Loucy (cell line): ENCODE results near the gene TIAM2.

ENCODE experiments used
- EZH2phosphoT487 ChIP-seq: fragments of 200-600 bp; IDR thresholded peaks from 2 replicates; pipeline ENCODE4 v1.6.1; 2018; ENCODE audit warnings: antibody characterized with exemption, mild to moderate bottlenecking, moderate library complexity, borderline replicate concordance
- TF ChIP-seq, protein P1 (sequence below): fragments of 200-600 bp; sonication (generic); conservative IDR thresholded peaks from 2 replicates; pipeline ENCODE4 v1.5.1; 2014; ENCODE audit warnings: mild to moderate bottlenecking, antibody characterized with exemption, low read length

DNA sequence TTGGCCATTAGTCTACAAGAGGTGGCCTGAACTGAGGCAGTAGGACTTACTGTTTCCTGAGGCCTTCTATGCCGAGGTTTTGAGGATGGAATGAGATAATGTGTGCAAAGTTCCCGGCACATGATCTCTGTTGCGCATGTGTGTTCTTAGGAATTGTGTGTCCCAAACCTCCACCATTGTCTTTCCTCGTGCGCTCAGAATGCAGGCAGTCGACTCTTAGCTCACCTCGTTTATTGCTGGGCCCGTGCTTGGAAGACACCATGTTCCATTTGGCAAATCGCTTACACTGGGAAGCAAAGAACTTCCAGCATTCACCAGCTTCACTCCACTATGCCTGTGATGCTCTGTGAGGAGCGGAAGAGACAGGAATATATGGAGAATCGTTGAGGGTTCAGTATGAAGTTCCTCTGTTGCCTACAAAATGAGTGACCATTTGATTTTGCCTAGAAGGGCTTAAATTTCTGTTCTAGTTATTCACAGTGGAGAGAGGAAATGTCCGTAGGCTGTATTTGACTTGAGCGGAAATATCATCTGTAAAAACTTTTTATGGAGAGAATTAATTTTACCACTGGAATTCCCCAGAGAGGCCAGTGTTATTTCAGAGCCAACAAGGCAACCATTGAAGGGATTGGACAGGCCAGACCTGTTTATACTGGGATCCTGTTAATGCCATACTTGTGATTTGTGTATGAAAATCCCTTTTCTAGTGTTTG is 193.0 kb downstream of the TIAM2 start:
- TF ChIP-seq, protein P1, sequence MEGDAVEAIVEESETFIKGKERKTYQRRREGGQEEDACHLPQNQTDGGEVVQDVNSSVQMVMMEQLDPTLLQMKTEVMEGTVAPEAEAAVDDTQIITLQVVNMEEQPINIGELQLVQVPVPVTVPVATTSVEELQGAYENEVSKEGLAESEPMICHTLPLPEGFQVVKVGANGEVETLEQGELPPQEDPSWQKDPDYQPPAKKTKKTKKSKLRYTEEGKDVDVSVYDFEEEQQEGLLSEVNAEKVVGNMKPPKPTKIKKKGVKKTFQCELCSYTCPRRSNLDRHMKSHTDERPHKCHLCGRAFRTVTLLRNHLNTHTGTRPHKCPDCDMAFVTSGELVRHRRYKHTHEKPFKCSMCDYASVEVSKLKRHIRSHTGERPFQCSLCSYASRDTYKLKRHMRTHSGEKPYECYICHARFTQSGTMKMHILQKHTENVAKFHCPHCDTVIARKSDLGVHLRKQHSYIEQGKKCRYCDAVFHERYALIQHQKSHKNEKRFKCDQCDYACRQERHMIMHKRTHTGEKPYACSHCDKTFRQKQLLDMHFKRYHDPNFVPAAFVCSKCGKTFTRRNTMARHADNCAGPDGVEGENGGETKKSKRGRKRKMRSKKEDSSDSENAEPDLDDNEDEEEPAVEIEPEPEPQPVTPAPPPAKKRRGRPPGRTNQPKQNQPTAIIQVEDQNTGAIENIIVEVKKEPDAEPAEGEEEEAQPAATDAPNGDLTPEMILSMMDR: no peak
- no peak for TF ChIP-seq EZH2phosphoT487
